GM12878 (cell line): ENCODE data around the gene TAS2R41. TPM values are rescaled to one million over a fixed set of nuclear protein-coding genes. Genes with fewer than 3 reads are reported as not detected.

ENCODE experiments used
- ATAC-seq: fragments of 200-7000 bp; cut with Tn5 transposase; 3 replicates; pipeline ENCODE4 v1.9.1; 2020; ENCODE audit warnings: mild to moderate bottlenecking, moderate library complexity
- BruUV-seq: library from RNA; stranded (reverse); fragments of 400-500 nt; replicated peaks from 2 replicates; lab custom pipeline; 2021; lab: Mats Ljungman, UMichigan
- CTCF ChIA-PET: fragments of 300-600 bp; sonication (Branson Sonifier 250); formaldehyde crosslinking; extraction: SDS; loops from one replicate; lab custom pipeline; 2021; ENCODE audit warnings: inconsistent platforms; lab: Yijun Ruan, JAX
- POLR2A ChIA-PET: fragments of 350-600 bp; formaldehyde crosslinking; extraction: SDS; loops from one replicate; lab custom pipeline; 2021; ENCODE audit warnings: inconsistent platforms; lab: Charles Lee
- RAD21 ChIA-PET: fragments of 300-600 bp; sonication (Branson Sonifier 250); formaldehyde crosslinking; loops from one replicate; lab custom pipeline; 2023; ENCODE audit warnings: antibody characterized with exemption; ENCODE audit not compliant: unreplicated experiment; lab: Charles Lee
- SMC1A ChIA-PET: fragments of 300-600 bp; sonication (Branson Sonifier 250); formaldehyde crosslinking; loops from one replicate; lab custom pipeline; 2023; ENCODE audit not compliant: unreplicated experiment, uncharacterized antibody; lab: Charles Lee
- DNase-seq: peaks from one replicate; pipeline ENCODE4 v3.0.0-alpha.2; 2011; ENCODE audit warnings: low read depth, low spot score
- FAIRE-seq: peaks from 3 replicates; lab custom pipeline; 2011; peaks lifted over from hg19 to GRCh38; lab: Jason Lieb, UNC
- H2AFZ ChIP-seq: 2 replicates; pipeline ENCODE4 v1.6.0; 2011; ENCODE audit warnings: low read depth, low read length, control low read depth; ENCODE audit not compliant: control insufficient read depth
- H3K27ac ChIP-seq: 2 replicates; pipeline ENCODE4 v1.5.1; 2011; ENCODE audit warnings: control low read depth; ENCODE audit not compliant: control insufficient read depth, insufficient read depth
- H3K27me3 ChIP-seq, 2 experiments: replicated peaks in 1 of 2; 2 replicates each; pipeline versions ENCODE4 v1.6.0 to v1.6.1; 2011; ENCODE audit warnings: low read length in 1 of 2; ENCODE audit not compliant: control insufficient read depth in 2 of 2, insufficient read depth in 2 of 2
- H3K36me3 ChIP-seq, 2 experiments: 2 replicates each; pipeline ENCODE4 v1.5.1; 2011; ENCODE audit warnings: low read length in 1 of 2; ENCODE audit not compliant: control insufficient read depth in 2 of 2, insufficient read depth in 2 of 2
- H3K4me1 ChIP-seq: 2 replicates; pipeline ENCODE4 v1.6.1; 2011; ENCODE audit warnings: mild to moderate bottlenecking, low read length, moderate library complexity, mixed read lengths; ENCODE audit not compliant: control insufficient read depth, insufficient read depth
- H3K4me2 ChIP-seq: 2 replicates; pipeline ENCODE4 v1.6.0; 2011; ENCODE audit warnings: control low read depth; ENCODE audit not compliant: control insufficient read depth, insufficient read depth
- H3K4me3 ChIP-seq: fragments of 200-600 bp; sonication (generic); 2 replicates; pipeline ENCODE4 v1.5.1; 2016
- H3K79me2 ChIP-seq: 2 replicates; pipeline ENCODE4 v1.6.0; 2011; ENCODE audit warnings: low read length; ENCODE audit not compliant: control insufficient read depth, insufficient read depth
- H3K9ac ChIP-seq: 2 replicates; pipeline ENCODE4 v1.8.0; 2011; ENCODE audit warnings: low read length, control low read depth, mixed read lengths; ENCODE audit not compliant: control insufficient read depth, insufficient read depth
- H3K9me3 ChIP-seq: replicated peaks from 3 replicates; pipeline ENCODE4 v1.5.1; 2011; ENCODE audit warnings: mild to moderate bottlenecking, low read length; ENCODE audit not compliant: control insufficient read depth, insufficient read depth
- H4K20me1 ChIP-seq: 2 replicates; pipeline ENCODE4 v1.6.0; 2011; ENCODE audit not compliant: control insufficient read depth, insufficient read depth
- ATF7 ChIP-seq: fragments of 450-650 bp; IDR thresholded peaks from 2 replicates; pipeline ENCODE4 v1.6.1; 2016; ENCODE audit warnings: low read depth, mild to moderate bottlenecking
- CEBPZ ChIP-seq: fragments of 150-350 bp; IDR thresholded peaks from 2 replicates; pipeline ENCODE4 v1.6.1; 2016; ENCODE audit warnings: low read depth, low read length
- CREM ChIP-seq: IDR thresholded peaks from 2 replicates; pipeline ENCODE4 v1.6.1; 2014; ENCODE audit warnings: antibody characterized with exemption, low read depth
- FOXK2 ChIP-seq: fragments of 450-650 bp; IDR thresholded peaks from 2 replicates; pipeline ENCODE4 v1.6.1; 2017; ENCODE audit warnings: mild to moderate bottlenecking, moderate library complexity
- IRF4 ChIP-seq: IDR thresholded peaks from 2 replicates; pipeline ENCODE4 v1.6.1; 2011; ENCODE audit warnings: low read depth, low read length
- LARP7 ChIP-seq: fragments of 450-650 bp; IDR thresholded peaks from 2 replicates; pipeline ENCODE4 v1.6.1; 2017; ENCODE audit warnings: mild to moderate bottlenecking
- MAX ChIP-seq: IDR thresholded peaks from 2 replicates; pipeline ENCODE4 v1.6.1; 2012; ENCODE audit warnings: low read depth, low read length, improper control_type of control experiment
- NFIC ChIP-seq: IDR thresholded peaks from 2 replicates; pipeline ENCODE4 v1.6.1; 2012; ENCODE audit warnings: low read depth, mild to moderate bottlenecking, inconsistent platforms, low read length, moderate library complexity
- NR2F1 ChIP-seq: fragments of 450-650 bp; conservative IDR thresholded peaks from 2 replicates; pipeline ENCODE4 v1.6.1; 2017; ENCODE audit warnings: mild to moderate bottlenecking
- POLR2AphosphoS5 ChIP-seq: IDR thresholded peaks from 2 replicates; pipeline ENCODE4 v1.6.1; 2011; ENCODE audit warnings: mild to moderate bottlenecking, low read length, inconsistent platforms
- RAD51 ChIP-seq: fragments of 450-650 bp; IDR thresholded peaks from 2 replicates; pipeline ENCODE4 v1.6.1; 2016; ENCODE audit warnings: moderate library complexity, mild to moderate bottlenecking, inconsistent platforms
- RELA ChIP-seq: fragments of 450-650 bp; IDR thresholded peaks from 2 replicates; pipeline ENCODE4 v1.8.0; 2014; ENCODE audit warnings: borderline replicate concordance; ENCODE audit not compliant: partially characterized antibody
- SIX5 ChIP-seq: IDR thresholded peaks from 2 replicates; pipeline ENCODE4 v1.6.1; 2011; ENCODE audit warnings: mild to moderate bottlenecking, low read depth, low read length, moderate library complexity; ENCODE audit not compliant: severe bottlenecking
- YBX1 ChIP-seq: fragments of 450-650 bp; IDR thresholded peaks from 2 replicates; pipeline ENCODE4 v1.6.1; 2016; ENCODE audit warnings: antibody characterized with exemption
- YY1 ChIP-seq: IDR thresholded peaks from 2 replicates; pipeline ENCODE4 v1.6.1; 2011; ENCODE audit warnings: low read depth, mild to moderate bottlenecking, low read length
- ZBED1 ChIP-seq: IDR thresholded peaks from 2 replicates; pipeline ENCODE4 v1.6.1; 2016; ENCODE audit warnings: borderline replicate concordance
- in situ Hi-C: fragments of 300-500 bp; cut with MboI; formaldehyde crosslinking; loops from 9 replicates; pipeline ENCODE4 v1.14.3; 2018; ENCODE audit warnings: mixed read lengths
- intact Hi-C: fragments of 100-400 bp; cut with micrococcal nuclease; formaldehyde crosslinking; loops from one replicate; pipeline ENCODE4 v1.14.2; 2022; ENCODE audit not compliant: unreplicated experiment
- polyA plus RNA-seq, 11 experiments: library from polyadenylated mRNA; depleted of rRNA in 4 of 11; unstranded in 6 of 11; stranded (reverse) in 5 of 11; fragments of >200 nt; fragmentation: Nextera tagmentation in 4 of 11; fragmentation: Illumina TruSeq in 1 of 11; extraction: Ambion mirVana in 4 of 11; extraction: Trizol in 1 of 11; gene quantifications; 1 replicate in 1 of 11; 2 replicates in 10 of 11; pipeline versions ENCODE4 v1.2.1 to v1.2.3, GENCODE V29; 2011 to 2016; ENCODE audit warnings: inconsistent platforms in 2 of 11, missing spikeins in 2 of 11, low read depth in 1 of 11
- total RNA-seq, 4 experiments: library from RNA; depleted of rRNA in 3 of 4; stranded (reverse); fragments of >200 nt in 3 of 4; fragmentation: Illumina TruSeq in 1 of 4; extraction: Trizol in 1 of 4; gene quantifications; 2 replicates each; pipeline versions ENCODE4 v1.2.1 to v1.2.3, GENCODE V29; 2013 to 2021

Gene TAS2R41
- total and polyA plus RNA-seq, 10 of the 15 experiments (the other 5 are each of a cell fraction or from before 2014, with no cell fraction given), result not detected

GRCh38 chr7:143495851-143496250 lies 18.2 kb downstream of the TAS2R41 start:
- no TSS peak for BruUV-seq
- no peak for ATAC-seq
- Histone ChIP-seq H3K27me3 (no peaks in the 10 kb centered on the region; a peak in 2 of 4 replicates), H2AFZ (no peak overlapping the region), H3K4me1 (no peaks in the 10 kb centered on the region), H3K36me3 (no peaks in the 10 kb centered on the region), H3K79me2 (no peaks in the 10 kb centered on the region), H3K27ac (no peak overlapping the region), H3K9ac (no peak overlapping the region)
- CTCF ChIA-PET, result no interaction called here
- POLR2A ChIA-PET, result no interaction called here
- RAD21 ChIA-PET, result no interaction called here
- no peak for DNase-seq
- intact Hi-C loops, result no loop called here
- SMC1A ChIA-PET, result no interaction called here
- TF ChIP-seq YBX1 (no peak), NFIC (no peak), YY1 (no peak), RELA (no peak), CREM (no peak), CEBPZ (no peak), MAX (no peak), NR2F1 (no peak), IRF4 (no peak), RAD51 (no peak), LARP7 (no peak), SIX5 (no peak), ATF7 (no peak), FOXK2 (no peak), POLR2AphosphoS5 (no peak), ZBED1 (no peak)
- TF ChIP-seq, all 136 proteins: peak for 0
- Histone ChIP-seq H3K4me3 (no peak overlapping the region), H3K9me3 (no peaks in the 10 kb centered on the region), H4K20me1 (no peaks in the 10 kb centered on the region), H3K4me2 (no peak overlapping the region)
- in situ Hi-C loops, result no loop called here
- no peak for FAIRE-seq
